Astrocyte (in vitro differentiated cells and primary cell): ENCODE results near the gene CELF1. TPM values are rescaled to one million over a fixed set of nuclear protein-coding genes. Genes with fewer than 3 reads are reported as not detected.
"Not testable (repeated sequence)": the region's sequence is repeated elsewhere in the genome, so short reads cannot be mapped to it uniquely, and the experiment has no call there.

Experiments
- DNase-seq: peaks from one replicate; pipeline ENCODE4 v3.0.0-alpha.2; 2010; ENCODE audit warnings: low read depth
- FAIRE-seq: peaks from 2 replicates; lab custom pipeline; 2011; peaks lifted over from hg19 to GRCh38; lab: Jason Lieb, UNC
- H2AFZ ChIP-seq: 2 replicates; pipeline ENCODE4 v1.6.0; 2012; ENCODE audit warnings: low read depth, low read length, inconsistent platforms
- H3K27ac ChIP-seq: 2 replicates; pipeline ENCODE4 v1.5.1; 2011; ENCODE audit warnings: low read depth, low read length, inconsistent platforms
- H3K27me3 ChIP-seq: 2 replicates; pipeline ENCODE4 v1.6.0; 2011; ENCODE audit warnings: low read length, inconsistent platforms; ENCODE audit not compliant: insufficient read depth
- H3K36me3 ChIP-seq: 2 replicates; pipeline ENCODE4 v1.5.1; 2011; ENCODE audit warnings: low read length, inconsistent platforms; ENCODE audit not compliant: insufficient read depth
- H3K4me1 ChIP-seq: 2 replicates; pipeline ENCODE4 v1.5.1; 2011; ENCODE audit warnings: low read length, inconsistent platforms; ENCODE audit not compliant: insufficient read depth
- H3K4me2 ChIP-seq: 2 replicates; pipeline ENCODE4 v1.6.0; 2012; ENCODE audit warnings: low read length, inconsistent platforms
- H3K4me3 ChIP-seq: 2 replicates; pipeline ENCODE4 v1.5.1; 2011; ENCODE audit warnings: low read depth, mild to moderate bottlenecking, low read length, inconsistent platforms; ENCODE audit not compliant: insufficient read depth
- H3K79me2 ChIP-seq: 2 replicates; pipeline ENCODE4 v1.6.0; 2012; ENCODE audit warnings: mild to moderate bottlenecking, low read length, inconsistent platforms; ENCODE audit not compliant: insufficient read depth
- H3K9ac ChIP-seq: 2 replicates; pipeline ENCODE4 v1.6.0; 2012; ENCODE audit warnings: mild to moderate bottlenecking, low read length, inconsistent platforms
- H3K9me3 ChIP-seq: 2 replicates; pipeline ENCODE4 v1.5.1; 2012; ENCODE audit warnings: low read depth, mild to moderate bottlenecking, low read length, inconsistent platforms; ENCODE audit not compliant: insufficient read depth
- H4K20me1 ChIP-seq: 2 replicates; pipeline ENCODE4 v1.6.0; 2012; ENCODE audit warnings: low read length, inconsistent platforms; ENCODE audit not compliant: insufficient read depth
- H3K27ac Mint-ChIP-seq: one replicate; pipeline ENCODE4 v1.8.0; 2021; ENCODE audit warnings: mild to moderate bottlenecking, mixed read lengths; ENCODE audit not compliant: unreplicated experiment
- H3K27me3 Mint-ChIP-seq: one replicate; pipeline ENCODE4 v1.8.0; 2021; ENCODE audit warnings: low read depth, mixed read lengths; ENCODE audit not compliant: unreplicated experiment
- H3K36me3 Mint-ChIP-seq: one replicate; pipeline ENCODE4 v1.8.0; 2021; ENCODE audit warnings: low read depth, mixed read lengths; ENCODE audit not compliant: unreplicated experiment
- H3K4me1 Mint-ChIP-seq: one replicate; pipeline ENCODE4 v1.8.0; 2021; ENCODE audit warnings: low read depth, mixed read lengths; ENCODE audit not compliant: unreplicated experiment
- H3K4me3 Mint-ChIP-seq: one replicate; pipeline ENCODE4 v1.8.0; 2021; ENCODE audit warnings: mild to moderate bottlenecking, moderate library complexity, mixed read lengths; ENCODE audit not compliant: unreplicated experiment
- H3K9me3 Mint-ChIP-seq: one replicate; pipeline ENCODE4 v1.8.0; 2021; ENCODE audit warnings: mild to moderate bottlenecking, mixed read lengths; ENCODE audit not compliant: unreplicated experiment
- EZH2 ChIP-seq: IDR thresholded peaks from 2 replicates; pipeline ENCODE4 v1.6.1; 2012; ENCODE audit warnings: mild to moderate bottlenecking, low read length, inconsistent platforms; ENCODE audit not compliant: insufficient read depth
- total RNA-seq: library from RNA; stranded (reverse); gene quantifications from 2 replicates; pipeline ENCODE4 v1.2.1, GENCODE V29; 2021
- TF ChIP-seq, protein P1 (sequence below): IDR thresholded peaks from 2 replicates; pipeline ENCODE4 v1.5.1; 2011; ENCODE audit warnings: low read depth, mild to moderate bottlenecking, inconsistent platforms, low read length, moderate library complexity; ENCODE audit not compliant: insufficient read depth

Gene CELF1
- total RNA-seq, 1 donor from 2014 or later = 101 TPM

DNA sequence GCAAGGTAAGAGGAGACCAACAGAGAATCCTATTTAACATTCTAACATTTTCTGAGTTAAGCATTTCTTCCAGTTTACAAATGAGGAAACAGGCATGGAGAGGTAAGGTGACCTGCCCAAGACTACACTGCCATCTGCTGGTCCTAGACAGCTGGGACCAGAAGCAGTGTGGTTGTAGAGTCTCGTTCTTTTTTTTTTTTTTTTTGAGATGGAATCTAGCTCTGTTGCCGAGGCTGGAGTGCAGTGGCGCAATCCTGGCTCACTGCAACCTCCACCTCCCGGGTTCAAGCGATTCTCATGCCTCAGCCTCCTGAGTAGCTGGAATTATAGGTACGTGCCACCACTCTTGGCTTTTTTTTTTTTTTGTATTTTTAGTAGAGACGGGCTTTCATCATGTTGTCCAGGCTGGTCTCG is 98.7 kb downstream of the CELF1 start:
- not testable (repeated sequence) for H3K36me3 Mint-ChIP-seq, H2AFZ ChIP-seq, H3K4me1 Mint-ChIP-seq, H3K27ac ChIP-seq, H3K36me3 ChIP-seq, H3K27ac Mint-ChIP-seq, H3K27me3 Mint-ChIP-seq, H3K9ac ChIP-seq, H3K4me2 ChIP-seq, H3K4me1 ChIP-seq, H3K4me3 ChIP-seq, H3K9me3 Mint-ChIP-seq, H3K9me3 ChIP-seq, H3K79me2 ChIP-seq, H3K27me3 ChIP-seq, FAIRE-seq, H4K20me1 ChIP-seq, H3K4me3 Mint-ChIP-seq
- TF ChIP-seq, protein P1, sequence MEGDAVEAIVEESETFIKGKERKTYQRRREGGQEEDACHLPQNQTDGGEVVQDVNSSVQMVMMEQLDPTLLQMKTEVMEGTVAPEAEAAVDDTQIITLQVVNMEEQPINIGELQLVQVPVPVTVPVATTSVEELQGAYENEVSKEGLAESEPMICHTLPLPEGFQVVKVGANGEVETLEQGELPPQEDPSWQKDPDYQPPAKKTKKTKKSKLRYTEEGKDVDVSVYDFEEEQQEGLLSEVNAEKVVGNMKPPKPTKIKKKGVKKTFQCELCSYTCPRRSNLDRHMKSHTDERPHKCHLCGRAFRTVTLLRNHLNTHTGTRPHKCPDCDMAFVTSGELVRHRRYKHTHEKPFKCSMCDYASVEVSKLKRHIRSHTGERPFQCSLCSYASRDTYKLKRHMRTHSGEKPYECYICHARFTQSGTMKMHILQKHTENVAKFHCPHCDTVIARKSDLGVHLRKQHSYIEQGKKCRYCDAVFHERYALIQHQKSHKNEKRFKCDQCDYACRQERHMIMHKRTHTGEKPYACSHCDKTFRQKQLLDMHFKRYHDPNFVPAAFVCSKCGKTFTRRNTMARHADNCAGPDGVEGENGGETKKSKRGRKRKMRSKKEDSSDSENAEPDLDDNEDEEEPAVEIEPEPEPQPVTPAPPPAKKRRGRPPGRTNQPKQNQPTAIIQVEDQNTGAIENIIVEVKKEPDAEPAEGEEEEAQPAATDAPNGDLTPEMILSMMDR = peak; percentile 82
- peak; percentile 66 for DNase-seq

DNA sequence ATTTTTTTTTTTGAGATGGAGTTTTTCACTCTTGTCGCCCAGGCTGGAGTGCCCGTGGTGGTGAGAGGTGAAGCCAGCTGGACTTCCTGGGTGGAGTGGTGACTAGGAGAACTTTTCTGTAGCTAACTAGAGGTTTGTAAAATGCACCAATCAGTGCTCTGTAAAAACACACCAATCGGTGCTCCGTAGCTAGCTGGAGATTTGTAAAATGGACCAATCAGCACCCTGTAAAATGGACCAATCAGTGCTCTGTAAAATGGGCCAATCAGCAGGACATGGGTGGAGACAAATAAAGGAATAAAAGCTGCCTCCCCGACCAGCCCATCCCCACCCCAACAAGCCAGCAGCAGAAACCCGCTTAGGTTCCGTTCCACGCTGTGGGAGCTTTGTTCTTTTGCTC is 99.6 kb downstream of the CELF1 start:
- H3K36me3 Mint-ChIP-seq = peaks cover 9% of the 10 kb centered on the region
- no peaks in the 10 kb centered on the region for H3K9me3 Mint-ChIP-seq
- FAIRE-seq (no peak), DNase-seq (no peak)
- Histone ChIP-seq H4K20me1 (no peaks in the 10 kb centered on the region), H3K9me3 (no peaks in the 10 kb centered on the region), H3K9ac (no peak overlapping the region), H3K4me1 (no peaks in the 10 kb centered on the region), H3K79me2 (no peaks in the 10 kb centered on the region), H3K4me3 (no peak overlapping the region), H3K36me3 (no peaks in the 10 kb centered on the region), H2AFZ (no peak overlapping the region), H3K4me2 (no peak overlapping the region), H3K27me3 (no peaks in the 10 kb centered on the region), H3K27ac (no peak overlapping the region)
- no peak overlapping the region for H3K4me3 Mint-ChIP-seq
- H3K27me3 Mint-ChIP-seq = no peaks in the 10 kb centered on the region
- no peak overlapping the region for H3K27ac Mint-ChIP-seq
- TF ChIP-seq, protein P1 = no peak
- TF ChIP-seq EZH2 = no peak
- H3K4me1 Mint-ChIP-seq = no peaks in the 10 kb centered on the region

DNA sequence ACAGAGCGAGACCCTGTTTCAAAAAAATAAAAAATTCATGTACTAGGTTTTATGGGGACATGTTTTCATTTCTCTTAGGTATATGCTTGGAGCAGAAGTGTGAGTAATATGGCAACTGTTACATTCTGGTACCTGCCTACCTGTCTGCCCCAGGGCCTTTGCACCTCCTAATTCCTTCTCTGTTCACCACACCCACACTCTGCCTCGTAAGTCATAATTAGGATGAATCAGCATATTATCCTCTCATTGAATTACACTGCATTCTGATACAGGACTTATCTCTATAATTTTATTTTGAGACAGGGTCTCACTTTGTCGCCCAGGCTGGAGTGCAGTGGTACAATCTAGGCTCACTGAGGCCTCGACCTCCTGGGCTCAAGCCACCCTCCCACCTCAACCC is 100.9 kb downstream of the CELF1 start:
- no peak overlapping the region for H2AFZ ChIP-seq
- Mint-ChIP-seq H3K36me3 (peaks cover 9% of the 10 kb centered on the region), H3K4me1 (no peaks in the 10 kb centered on the region), H3K9me3 (no peaks in the 10 kb centered on the region), H3K27me3 (no peaks in the 10 kb centered on the region), H3K27ac (no peak overlapping the region), H3K4me3 (no peak overlapping the region)
- H3K4me2 ChIP-seq = no peak overlapping the region
- H3K4me1 ChIP-seq = no peaks in the 10 kb centered on the region
- no peak for DNase-seq
- H4K20me1 ChIP-seq = no peaks in the 10 kb centered on the region
- H3K9me3 ChIP-seq = no peaks in the 10 kb centered on the region
- TF ChIP-seq EZH2 = no peak
- TF ChIP-seq, protein P1 = no peak
- no peak overlapping the region for H3K4me3 ChIP-seq
- H3K79me2 ChIP-seq = no peaks in the 10 kb centered on the region
- H3K9ac ChIP-seq = no peak overlapping the region
- H3K36me3 ChIP-seq = no peaks in the 10 kb centered on the region
- H3K27ac ChIP-seq = no peak overlapping the region
- no peaks in the 10 kb centered on the region for H3K27me3 ChIP-seq
- no peak for FAIRE-seq
